GM19452 (cell line): Measurements from ENCODE around the gene LIN52.

ENCODE experiments used
- ATAC-seq: cut with Tn5 transposase; IDR thresholded peaks from one replicate; pipeline ENCODE4 v1.9.1; 2021; ENCODE audit not compliant: unreplicated experiment

The LIN52 gene

GRCh38 chr14:74221741-74222140 is 137.0 kb downstream of the LIN52 start:
- no peak for ATAC-seq

GRCh38 chr14:74223016-74223415 is 138.3 kb downstream of the LIN52 start:
- ATAC-seq, result no peak

- no peak for ATAC-seq
These were observed 147.0 kb downstream of the LIN52 start for GRCh38 chr14:74231784-74232183.

- no peak for ATAC-seq
These were observed 150.3 kb downstream of the LIN52 start for GRCh38 chr14:74235017-74235416.

GRCh38 chr14:74237441-74237840 is 152.7 kb downstream of the LIN52 start:
- no peak for ATAC-seq

- ATAC-seq, result no peak
These were observed 154.5 kb downstream of the LIN52 start, which contains the start of gene VSX2 for GRCh38 chr14:74238974-74239847. TSS of gene VSX2 (plus strand) at chr14:74239449. CDS start at chr14:74239562, 113 bp downstream.

GRCh38 chr14:74239848-74240793 is 155.4 kb downstream of the LIN52 start:
- ATAC-seq, result no peak

- no peak for ATAC-seq
These were observed 156.3 kb downstream of the LIN52 start for GRCh38 chr14:74240794-74241651.

- no peak for ATAC-seq
These were observed 156.9 kb downstream of the LIN52 start for GRCh38 chr14:74241652-74242017.

GRCh38 chr14:74242021-74242779 is 157.4 kb downstream of the LIN52 start:
- ATAC-seq, result no peak

- ATAC-seq, result no peak
These were observed 158.0 kb downstream of the LIN52 start for GRCh38 chr14:74242780-74243042.

- ATAC-seq, result no peak
These were observed 158.3 kb downstream of the LIN52 start for GRCh38 chr14:74243051-74243450.

- no peak for ATAC-seq
These were observed 159.4 kb downstream of the LIN52 start for GRCh38 chr14:74244115-74244514.

- ATAC-seq, result no peak
These were observed 160.5 kb downstream of the LIN52 start for GRCh38 chr14:74245292-74245691.

GRCh38 chr14:74246542-74246941 is 161.8 kb downstream of the LIN52 start:
- no peak for ATAC-seq

- ATAC-seq, result no peak
These were observed 163.3 kb downstream of the LIN52 start for GRCh38 chr14:74248017-74248416.

- no peak for ATAC-seq
These were observed 164.9 kb downstream of the LIN52 start for GRCh38 chr14:74249433-74250375.
